Measurements from ENCODE around the gene MYLIP.

MYLIP gene

GRCh38 chr6:16128759-16129622 is at the start of gene MYLIP:
TSS of gene MYLIP (plus strand) at chr6:16129086. CDS start at chr6:16129323, 237 bp downstream.
- TF ChIP-seq CTCF (conservative IDR thresholded peaks at IDR 0.05; ENCODE audit: control insufficient read depth, insufficient read depth, low read depth, low read length), result peak; percentile 20
- peak within 1 kb of the TSS; percentile 54 for H3K4me3 ChIP-seq (ENCODE audit: control insufficient read depth, low read depth, low read length)
- DNase-seq (ENCODE audit: low read depth), result peak; percentile 68

- no peak overlapping the region for H3K4me3 ChIP-seq (ENCODE audit: control insufficient read depth, low read depth, low read length)
- DNase-seq (ENCODE audit: low read depth), result no peak
- TF ChIP-seq CTCF (conservative IDR thresholded peaks at IDR 0.05; ENCODE audit: control insufficient read depth, insufficient read depth, low read depth, low read length), result no peak
These were observed 49.5 kb upstream of the MYLIP start for GRCh38 chr6:16079354-16079753.

- DNase-seq (ENCODE audit: low read depth), result no peak
- TF ChIP-seq CTCF (conservative IDR thresholded peaks at IDR 0.05; ENCODE audit: control insufficient read depth, insufficient read depth, low read depth, low read length), result no peak
- no peak overlapping the region for H3K4me3 ChIP-seq (ENCODE audit: control insufficient read depth, low read depth, low read length)
These were observed 48.7 kb upstream of the MYLIP start for GRCh38 chr6:16080204-16080603.

- no peak overlapping the region for H3K4me3 ChIP-seq (ENCODE audit: control insufficient read depth, low read depth, low read length)
- DNase-seq (ENCODE audit: low read depth), result no peak
- no peak for TF ChIP-seq CTCF (conservative IDR thresholded peaks at IDR 0.05; ENCODE audit: control insufficient read depth, insufficient read depth, low read depth, low read length)
These were observed 47.6 kb upstream of the MYLIP start for GRCh38 chr6:16081326-16081725.

GRCh38 chr6:16082361-16082760 is 46.5 kb upstream of the MYLIP start:
- DNase-seq (ENCODE audit: low read depth), result no peak
- no peak for TF ChIP-seq CTCF (conservative IDR thresholded peaks at IDR 0.05; ENCODE audit: control insufficient read depth, insufficient read depth, low read depth, low read length)
- no peak overlapping the region for H3K4me3 ChIP-seq (ENCODE audit: control insufficient read depth, low read depth, low read length)

GRCh38 chr6:16086965-16087364 is 41.9 kb upstream of the MYLIP start:
- no peak for DNase-seq (ENCODE audit: low read depth)
- TF ChIP-seq CTCF (conservative IDR thresholded peaks at IDR 0.05; ENCODE audit: control insufficient read depth, insufficient read depth, low read depth, low read length), result no peak
- H3K4me3 ChIP-seq (ENCODE audit: control insufficient read depth, low read depth, low read length), result no peak overlapping the region
